A549 treated with AZD9567 at 1 μM for 4 hours (cell line): ENCODE data around the gene THUMPD3. TPM values are rescaled to one million over a fixed set of nuclear protein-coding genes. Genes with fewer than 3 reads are reported as not detected.

Experiments used
- total RNA-seq: library from RNA; stranded (reverse); fragments of 200-300 nt; extraction: Qiagen RNA extraction; gene quantifications from 5 replicates; pipeline ENCODE4 v1.2.3, GENCODE V29; 2022; ENCODE audit not compliant: insufficient read depth

THUMPD3 gene, protein sequence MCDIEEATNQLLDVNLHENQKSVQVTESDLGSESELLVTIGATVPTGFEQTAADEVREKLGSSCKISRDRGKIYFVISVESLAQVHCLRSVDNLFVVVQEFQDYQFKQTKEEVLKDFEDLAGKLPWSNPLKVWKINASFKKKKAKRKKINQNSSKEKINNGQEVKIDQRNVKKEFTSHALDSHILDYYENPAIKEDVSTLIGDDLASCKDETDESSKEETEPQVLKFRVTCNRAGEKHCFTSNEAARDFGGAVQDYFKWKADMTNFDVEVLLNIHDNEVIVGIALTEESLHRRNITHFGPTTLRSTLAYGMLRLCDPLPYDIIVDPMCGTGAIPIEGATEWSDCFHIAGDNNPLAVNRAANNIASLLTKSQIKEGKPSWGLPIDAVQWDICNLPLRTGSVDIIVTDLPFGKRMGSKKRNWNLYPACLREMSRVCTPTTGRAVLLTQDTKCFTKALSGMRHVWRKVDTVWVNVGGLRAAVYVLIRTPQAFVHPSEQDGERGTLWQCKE
- 53.2 to 75.2 TPM (median 57.9 TPM) in 5 replicates for total RNA-seq

DNA sequence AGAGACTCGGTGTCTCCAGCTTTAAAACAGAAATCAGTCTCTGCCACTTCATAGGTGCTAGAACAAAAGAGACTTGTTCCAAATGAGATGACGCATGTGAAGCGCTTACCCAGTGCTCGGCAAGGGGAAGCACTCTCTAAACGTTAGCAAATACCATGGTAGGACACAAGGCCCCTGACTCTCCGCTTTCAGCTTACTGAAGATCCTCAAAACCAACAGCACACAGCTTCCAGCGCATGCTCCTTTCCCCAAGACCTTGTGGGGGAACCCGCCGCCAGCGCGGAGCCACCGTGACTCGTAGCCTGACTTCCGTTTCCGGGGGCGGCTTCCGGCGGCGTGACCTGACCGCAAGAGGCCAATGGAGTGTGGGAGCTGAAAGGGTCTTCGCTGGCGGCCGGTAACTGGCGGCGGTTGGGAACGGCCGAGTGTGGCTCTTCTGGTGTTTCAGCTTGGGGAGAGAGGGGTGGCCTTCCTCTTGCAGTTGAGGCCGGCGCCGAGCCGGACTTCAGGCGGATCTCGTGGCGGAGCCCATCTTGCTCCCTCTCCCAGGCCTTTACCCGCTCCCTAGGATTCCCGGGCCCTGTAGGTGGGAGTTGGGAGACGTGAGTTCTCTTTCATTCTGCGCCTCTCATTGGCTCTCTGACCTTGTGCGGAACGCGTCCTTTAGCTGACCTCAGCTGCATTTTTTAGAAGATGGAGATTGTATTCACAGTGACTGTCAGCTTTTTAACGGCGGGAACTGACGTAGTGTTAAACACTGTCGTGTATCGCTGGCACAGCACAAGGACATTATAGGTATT is at the start of gene THUMPD3:
THUMPD3 (plus strand) TSS at position 324 of the 800 bp plus-strand sequence. CDS start 2,015 bp downstream, outside the sequence.

DNA sequence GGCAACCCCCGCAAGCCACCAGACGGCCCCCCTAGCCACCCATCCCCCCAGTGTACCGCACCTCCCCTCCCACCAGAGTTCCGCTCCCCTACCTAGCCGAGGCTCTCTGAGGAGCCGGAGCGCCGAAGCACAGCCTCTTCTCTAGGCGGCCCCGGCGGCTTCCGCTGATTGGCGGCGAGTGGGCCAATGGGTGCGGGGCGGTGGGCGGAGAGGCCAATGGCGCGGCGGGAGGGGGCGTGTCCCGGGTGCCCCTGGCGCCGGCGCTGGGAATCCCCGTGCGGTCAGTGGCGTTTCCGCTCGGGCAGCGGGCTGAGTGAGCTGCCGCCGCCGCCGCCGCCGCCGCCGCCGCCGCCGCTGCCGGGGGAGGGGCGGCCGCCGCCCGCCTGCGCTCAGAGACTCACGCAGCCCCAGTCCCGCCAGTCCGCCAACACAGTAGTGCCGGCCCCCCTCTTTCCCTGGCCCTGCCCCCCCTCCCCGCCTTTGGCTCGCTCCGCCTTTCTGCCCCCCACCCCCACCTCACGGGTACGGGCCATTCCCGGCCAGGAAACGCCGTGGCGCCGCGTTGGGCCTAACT is 34.6 kb downstream of the THUMPD3 start, which contains the start of gene SETD5:
SETD5 (plus strand) TSS at position 284 of the 574 bp plus-strand sequence. CDS start 31,324 bp downstream, outside the sequence.

Other genes with a start within 250 kb of the THUMPD3 start
- 0.28 to 2.4 TPM (median 0.79 TPM) in 5 replicates for gene SRGAP3, start 113.4 kb upstream of the THUMPD3 start, total RNA-seq
- gene SETD5, start 34.6 kb downstream of the THUMPD3 start, total RNA-seq: 41.4 to 49.4 TPM (median 44.4 TPM) in 5 replicates
- 0.03 to 0.07 TPM (median 0.04 TPM) in 4 of 5 replicates, not detected in the other for gene LHFPL4, start 190.8 kb downstream of the THUMPD3 start, total RNA-seq